Aorta (tissue), 5 donors: Measurements from ENCODE around the gene AGRN. TPM values are rescaled to one million over a fixed set of nuclear protein-coding genes. Genes with fewer than 3 reads are reported as not detected.
"Not testable (repeated sequence)": the region's sequence is repeated elsewhere in the genome, so short reads cannot be mapped to it uniquely, and the experiment has no call there.

Experiments
- ATAC-seq: fragments of 200-7000 bp; cut with Tn5 transposase; one replicate; pipeline ENCODE4 v1.9.1; 2022; ENCODE audit warnings: moderate library complexity; ENCODE audit not compliant: low FRiP score
- DNase-seq, 2 donors: peaks; one replicate each; pipeline ENCODE4 v3.0.0-alpha.2; 2020
- H3K27ac ChIP-seq, 2 donors: one replicate each; pipeline ENCODE4 v1.5.1; 2013; ENCODE audit warnings: low read length in 2 of 2, mild to moderate bottlenecking in 2 of 2, moderate library complexity in 2 of 2, control low read depth in 1 of 2, inconsistent platforms in 1 of 2, low read depth in 1 of 2
- H3K27me3 ChIP-seq, 2 donors: one replicate each; pipeline ENCODE4 v1.6.1; 2013; ENCODE audit warnings: control low read depth in 1 of 2, low read length in 1 of 2, mild to moderate bottlenecking in 1 of 2, moderate library complexity in 1 of 2; ENCODE audit not compliant: insufficient read depth in 2 of 2, control insufficient read depth in 1 of 2
- H3K36me3 ChIP-seq, 2 donors: one replicate each; pipeline ENCODE4 v1.6.1; 2013; ENCODE audit warnings: control low read depth in 1 of 2, low read length in 1 of 2, mild to moderate bottlenecking in 1 of 2; ENCODE audit not compliant: insufficient read depth in 2 of 2, control insufficient read depth in 1 of 2
- H3K4me1 ChIP-seq, 2 donors: one replicate each; pipeline ENCODE4 v1.6.1; 2013; ENCODE audit warnings: low read length in 2 of 2, control low read depth in 1 of 2, mild to moderate bottlenecking in 1 of 2, moderate library complexity in 1 of 2; ENCODE audit not compliant: insufficient read depth in 2 of 2, control insufficient read depth in 1 of 2
- H3K4me3 ChIP-seq, 2 donors: one replicate each; pipeline ENCODE4 v1.5.1; 2013; ENCODE audit warnings: low read length in 2 of 2, control low read depth in 1 of 2, mild to moderate bottlenecking in 1 of 2
- H3K9me3 ChIP-seq: one replicate; pipeline ENCODE4 v1.6.1; 2013; ENCODE audit warnings: mild to moderate bottlenecking, low read length; ENCODE audit not compliant: control insufficient read depth
- WGBS, 2 donors: extraction: QIAGEN DNeasy Blood & Tissue Kit; methylation state at CpG; one replicate each; pipeline ENCODE4 v1.1.7; 2013; 5-methylcytosine and 5-hydroxymethylcytosine counted together
- intact Hi-C, 2 donors: fragments of 100-400 bp; cut with DNase I; formaldehyde crosslinking; loops; one replicate each; pipeline versions ENCODE4 v1.14.2 to v1.15.0; 2022
- polyA plus RNA-seq, 2 donors: library from polyadenylated mRNA; stranded (reverse); fragments of 200-250 nt; gene quantifications; one replicate each; pipeline ENCODE4 v1.2.3, GENCODE V29; 2013
- total RNA-seq, 2 donors: library from RNA; stranded (reverse); fragmentation: NEBNext Ultra II Directional; extraction: Animal tissue kit (Norgen Biotek cat#: 25700); gene quantifications; one replicate each; pipeline ENCODE4 v1.2.1, GENCODE V29; 2021
- donor health status: healthy with polysubstance abuse.
- donor health status: Bipolar disorder and iron deficiency.
- donor health status: DM: no; HTN: no; CAD: no.
- donor health status: DM: no; HTN: no; CAD: no.
- donor health status: DM: yes; HTN: yes; CAD: no.

Gene AGRN
- total and polyA plus RNA-seq, 4 donors: 4.3 to 38.6 (median 22.6) TPM

DNA sequence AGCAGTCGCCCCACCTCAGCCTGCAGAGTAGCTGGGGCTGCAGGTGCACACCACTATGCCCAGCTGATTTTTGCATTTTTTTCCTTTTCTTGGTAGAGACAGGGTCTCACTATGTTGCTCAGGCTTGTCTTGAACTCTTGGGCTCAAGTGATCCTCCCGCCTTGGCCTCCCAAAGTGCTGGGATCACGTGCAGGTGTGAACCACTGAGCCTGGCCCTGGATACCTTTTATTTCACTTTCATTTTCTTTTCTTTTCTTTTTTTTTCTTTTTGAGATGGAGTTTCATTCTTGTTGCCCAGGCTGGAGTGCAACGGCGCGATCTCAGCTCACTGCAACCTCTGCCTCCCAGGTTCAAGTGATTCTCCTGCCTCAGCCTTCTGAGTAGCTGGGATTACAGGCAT, 28.6 kb upstream of the AGRN start:
- 89 to 93% methylated on average over 6 of the region's 6 CpGs for WGBS, 2 donors
- H3K4me1 ChIP-seq, H3K9me3 ChIP-seq, intact Hi-C loops, H3K36me3 ChIP-seq, H3K4me3 ChIP-seq, ATAC-seq, DNase-seq, H3K27ac ChIP-seq, H3K27me3 ChIP-seq: not testable (repeated sequence)

DNA sequence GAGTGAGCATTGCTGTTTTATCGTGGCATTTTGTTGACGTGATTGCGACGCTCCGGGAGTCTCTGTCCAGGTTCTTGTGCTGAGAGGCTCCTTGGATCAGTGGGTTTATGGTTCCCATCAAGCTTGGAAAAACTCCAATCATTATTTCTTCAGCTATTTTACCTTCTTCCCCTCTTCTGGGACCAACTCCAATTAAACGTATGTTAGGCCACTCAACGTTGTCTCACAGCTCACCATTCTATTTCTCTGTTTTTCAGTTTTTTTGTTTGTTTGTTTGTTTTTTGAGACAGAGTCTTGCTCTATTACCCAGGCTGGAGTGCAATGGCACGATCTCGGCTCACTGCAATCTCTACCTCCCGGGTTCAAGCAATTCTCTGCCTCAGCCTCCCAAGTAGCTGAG, 28.0 kb upstream of the AGRN start:
- H3K27ac ChIP-seq: no peak overlapping the region
- H3K4me3 ChIP-seq: no peak overlapping the region
- ATAC-seq: no peak
- H3K36me3 ChIP-seq: no peaks in the 10 kb centered on the region
- no peak for DNase-seq
- WGBS, 2 donors: 98% methylated on average over 10 of the region's 10 CpGs
- intact Hi-C loops: no loop called here
- H3K4me1 ChIP-seq: no peaks in the 10 kb centered on the region
- no peaks in the 10 kb centered on the region for H3K27me3 ChIP-seq
- H3K9me3 ChIP-seq: no peaks in the 10 kb centered on the region

DNA sequence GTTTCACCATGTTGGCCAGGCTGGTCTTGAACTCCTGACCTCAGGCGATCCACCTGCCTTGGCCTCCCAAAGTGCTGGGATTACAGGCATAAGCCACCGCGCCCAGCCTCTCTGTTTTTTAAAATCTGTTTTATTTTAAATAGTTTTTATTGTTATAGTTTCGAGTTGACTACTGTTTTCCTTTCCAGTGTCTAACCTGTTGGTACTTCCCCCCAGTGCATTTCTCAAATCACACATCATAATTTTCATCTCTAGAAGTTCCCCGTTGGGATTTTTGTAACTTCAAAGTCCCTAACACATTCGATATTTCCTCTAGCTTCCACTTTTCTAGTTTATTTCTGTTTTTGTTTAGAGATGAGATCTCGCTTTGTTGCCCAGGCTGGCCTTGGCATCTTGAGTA, 27.6 kb upstream of the AGRN start:
- ATAC-seq (no peak), DNase-seq (no peak)
- Histone ChIP-seq H3K9me3 (no peaks in the 10 kb centered on the region), H3K4me3 (no peak overlapping the region), H3K36me3 (no peaks in the 10 kb centered on the region), H3K27me3 (no peaks in the 10 kb centered on the region), H3K27ac (no peak overlapping the region), H3K4me1 (no peaks in the 10 kb centered on the region)
- intact Hi-C loops: no loop called here
- 95 to 96% methylated on average over 7 of the region's 7 CpGs for WGBS, 2 donors

DNA sequence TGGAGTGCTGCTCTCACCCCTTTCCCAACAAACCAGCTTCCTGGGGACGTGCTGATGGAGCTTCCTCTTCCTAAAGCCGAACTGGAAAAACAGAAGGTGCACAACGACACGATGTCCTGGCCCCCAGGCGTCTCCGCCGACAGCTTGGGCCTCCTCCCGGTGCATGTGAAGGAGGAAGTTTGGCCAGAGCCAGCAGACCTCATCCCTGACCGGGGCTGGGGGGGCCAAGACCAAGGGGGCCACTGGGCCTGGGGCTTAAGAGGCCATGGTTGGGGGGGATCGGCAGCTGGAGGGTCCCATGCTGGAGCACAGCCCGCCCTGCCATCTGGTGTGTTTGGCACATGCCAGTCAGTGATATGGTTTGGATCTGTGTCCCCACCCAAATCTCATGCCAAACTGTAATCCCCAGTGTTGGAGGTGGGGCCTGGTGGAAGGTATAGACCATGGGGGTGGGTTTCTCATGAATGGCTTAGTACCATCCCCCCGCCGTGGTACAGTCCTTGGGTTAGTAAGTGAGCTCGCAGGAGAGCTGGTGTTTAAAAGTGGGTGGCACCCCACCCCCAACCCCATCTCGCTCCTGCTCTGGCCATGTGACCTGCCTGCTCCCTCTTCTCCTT, 26.4 kb upstream of the AGRN start:
- ATAC-seq (no peak), DNase-seq (no peak)
- no peaks in the 10 kb centered on the region for H3K9me3 ChIP-seq
- intact Hi-C loops: no loop called here
- WGBS, 2 donors: 74 to 81% methylated on average over 15 of the region's 15 CpGs
- H3K27ac ChIP-seq: no peak overlapping the region
- no peaks in the 10 kb centered on the region for H3K27me3 ChIP-seq
- no peaks in the 10 kb centered on the region for H3K36me3 ChIP-seq
- no peak overlapping the region for H3K4me3 ChIP-seq
- no peaks in the 10 kb centered on the region for H3K4me1 ChIP-seq

DNA sequence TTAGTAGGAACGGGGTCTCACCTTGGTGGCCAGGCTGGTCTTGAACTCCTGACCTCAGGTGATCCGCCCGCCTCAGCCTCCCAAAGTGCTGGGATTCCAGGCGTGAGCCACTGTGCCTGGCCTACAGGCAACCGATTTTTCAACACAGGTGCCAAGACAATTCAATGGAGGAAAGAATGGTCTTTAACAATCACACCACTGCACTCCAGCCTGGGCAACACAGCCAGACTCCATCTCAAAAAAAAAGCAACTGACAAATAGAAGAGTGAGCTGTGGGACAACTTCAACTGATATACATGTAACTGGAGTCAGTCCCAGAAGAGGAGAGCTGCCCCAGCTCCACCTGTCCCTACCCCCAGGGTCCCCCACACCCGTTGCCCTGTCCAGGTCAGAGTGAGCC, 25.4 kb upstream of the AGRN start:
- H3K27me3 ChIP-seq, ATAC-seq, H3K4me1 ChIP-seq, H3K36me3 ChIP-seq, DNase-seq, intact Hi-C loops, H3K4me3 ChIP-seq, H3K9me3 ChIP-seq, H3K27ac ChIP-seq: not testable (repeated sequence)
- 84 to 88% methylated on average over 6 of the region's 6 CpGs for WGBS, 2 donors

DNA sequence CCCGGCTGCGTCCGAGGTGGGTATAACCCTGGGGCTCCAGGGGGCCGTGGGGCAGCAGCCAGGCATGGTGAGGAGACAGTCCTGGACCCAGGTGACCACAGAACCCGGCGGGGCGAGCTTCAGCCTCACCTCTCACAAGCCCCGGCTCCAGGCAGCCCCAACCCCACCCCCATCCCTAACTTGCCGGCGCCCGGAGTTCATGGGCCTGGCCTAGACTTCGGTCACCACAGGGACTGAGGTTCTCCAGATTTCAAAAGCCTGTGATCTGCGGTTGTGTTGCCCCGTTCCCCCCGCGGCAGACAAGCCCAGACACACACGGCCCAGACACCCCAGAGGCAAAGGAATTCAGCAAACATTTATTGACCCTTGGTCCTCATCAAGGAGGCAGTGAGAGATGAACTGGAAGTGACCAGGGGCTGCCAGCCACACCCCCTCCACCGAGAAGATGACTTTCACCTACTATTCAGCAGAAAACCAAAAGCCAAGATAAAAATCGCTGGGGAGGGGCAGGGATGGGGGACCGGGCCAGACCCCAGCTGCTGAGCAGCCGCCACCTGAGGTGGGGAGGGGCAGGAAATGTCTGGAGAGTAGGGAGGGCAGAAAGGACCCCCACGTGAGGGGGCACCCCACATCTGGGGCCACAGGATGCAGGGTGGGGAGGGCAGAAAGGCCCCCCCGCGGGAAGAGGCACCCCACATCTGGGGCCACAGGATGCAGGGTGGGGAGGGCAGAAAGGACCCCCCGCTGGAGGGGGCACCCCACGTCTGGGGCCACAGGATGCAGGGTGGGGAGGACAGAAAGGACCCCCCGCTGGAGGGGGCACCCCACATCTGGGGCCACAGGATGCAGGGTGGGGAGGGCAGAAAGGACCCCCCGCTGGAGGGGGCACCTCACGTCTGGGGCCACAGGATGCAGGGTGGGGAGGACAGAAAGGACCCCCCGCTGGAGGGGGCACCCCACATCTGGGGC, 24.0 kb upstream of the AGRN start:
- no peak for DNase-seq
- intact Hi-C loops: no loop called here
- Histone ChIP-seq H3K27me3 (no peaks in the 10 kb centered on the region), H3K4me1 (no peaks in the 10 kb centered on the region), H3K4me3 (no peak overlapping the region), H3K27ac (no peak overlapping the region), H3K36me3 (no peaks in the 10 kb centered on the region), H3K9me3 (no peaks in the 10 kb centered on the region)
- WGBS, 2 donors: 40 to 49% methylated on average over 26 to 30 of the region's 30 CpGs
- ATAC-seq: no peak

DNA sequence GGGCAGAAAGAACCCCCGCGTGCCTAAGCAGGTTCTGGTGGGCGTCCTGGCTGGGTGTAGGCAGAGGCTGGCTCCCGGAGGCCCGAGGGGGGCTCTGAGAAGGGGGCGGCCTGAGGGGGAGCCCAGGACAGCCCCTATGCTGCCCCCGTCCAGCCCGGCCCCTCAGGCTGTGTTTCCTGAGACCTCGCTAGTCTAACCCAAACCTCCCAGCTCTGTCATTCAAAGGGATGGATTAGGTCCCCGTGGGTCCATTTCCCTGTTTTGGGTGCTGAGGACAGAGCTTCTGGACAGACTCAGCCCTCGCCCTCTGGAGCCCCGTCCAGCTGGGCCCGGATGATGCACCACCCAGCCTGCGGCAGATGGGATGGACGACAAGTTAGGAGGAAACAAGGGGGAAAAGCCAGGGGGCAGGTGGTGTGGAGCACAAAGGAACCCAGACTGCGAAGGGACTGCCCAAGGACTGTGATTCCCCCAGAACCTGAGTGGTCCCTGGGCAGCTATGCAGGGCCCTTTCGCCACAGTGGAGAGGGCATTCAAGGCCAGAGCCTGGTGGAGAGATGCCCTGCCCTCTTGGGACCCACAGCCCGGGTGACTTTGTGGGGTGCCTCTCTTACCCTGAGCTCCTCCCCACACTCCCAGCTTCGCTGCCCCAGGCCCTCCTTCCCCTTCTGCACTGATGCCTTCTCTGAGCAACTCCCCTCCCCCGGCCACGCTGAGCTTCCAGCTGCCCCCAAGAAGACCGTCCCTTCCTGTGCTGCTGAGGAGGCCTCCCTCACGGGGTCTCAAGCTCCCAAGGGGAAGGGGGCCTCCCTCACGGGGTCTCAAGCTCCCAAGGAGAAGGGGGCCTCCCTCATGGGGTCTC, 22.8 kb upstream of the AGRN start:
- Histone ChIP-seq H3K9me3 (no peaks in the 10 kb centered on the region), H3K27me3 (no peaks in the 10 kb centered on the region), H3K36me3 (no peaks in the 10 kb centered on the region), H3K27ac (no peak overlapping the region), H3K4me1 (no peaks in the 10 kb centered on the region), H3K4me3 (no peak overlapping the region)
- DNase-seq (no peak), ATAC-seq (no peak)
- 76 to 80% methylated on average over 20 to 24 of the region's 24 CpGs for WGBS, 2 donors
- intact Hi-C loops: no loop called here

DNA sequence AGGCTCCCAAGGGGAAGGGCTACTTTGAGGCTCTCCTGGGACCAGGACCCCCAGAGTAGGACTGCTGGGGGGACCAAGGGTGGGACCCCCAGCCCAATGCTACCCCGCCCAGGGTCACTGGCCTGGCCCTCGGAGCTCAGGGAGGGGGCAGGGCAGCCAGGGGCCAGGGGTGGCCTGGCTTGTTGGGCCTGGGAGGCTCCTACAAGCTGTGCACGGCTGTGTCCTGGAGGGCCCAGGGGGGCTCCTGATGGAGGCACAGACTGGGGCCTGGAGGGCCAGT, 22.3 kb upstream of the AGRN start:
- intact Hi-C loops: no loop called here
- no peaks in the 10 kb centered on the region for H3K4me1 ChIP-seq
- no peaks in the 10 kb centered on the region for H3K9me3 ChIP-seq
- H3K27ac ChIP-seq: no peak overlapping the region
- DNase-seq (no peak), ATAC-seq (no peak)
- H3K4me3 ChIP-seq: no peak overlapping the region
- WGBS, 2 donors: 81 to 84% methylated on average over 3 of the region's 3 CpGs
- H3K27me3 ChIP-seq: no peaks in the 10 kb centered on the region
- H3K36me3 ChIP-seq: no peaks in the 10 kb centered on the region
